NCI-H526 (cell line): ENCODE data around the gene CARD14.
"Not testable (repeated sequence)": the region's sequence is repeated elsewhere in the genome, so short reads cannot be mapped to it uniquely, and the experiment has no call there.

Experiments used
- DNase-seq, 2 experiments: peaks; one replicate each; lab custom pipeline; 2025; lab: John Stamatoyannopoulos, UW

CARD14 gene

GRCh38 chr17:80248894-80249710, 79.3 kb downstream of the CARD14 start:
- no peak for DNase-seq

GRCh38 chr17:80251966-80252365, 82.1 kb downstream of the CARD14 start:
- no peak for DNase-seq

- DNase-seq, result peak; percentile 52 to 88
These were observed 83.0 kb downstream of the CARD14 start for GRCh38 chr17:80252871-80253270.

- DNase-seq, result peak in 1 of 2 experiments; percentile 19
These were observed 84.0 kb downstream of the CARD14 start for GRCh38 chr17:80253631-80254395.

- DNase-seq, result peak; percentile 91 to 93
These were observed 84.8 kb downstream of the CARD14 start for GRCh38 chr17:80254396-80255251.

GRCh38 chr17:80256034-80256350, 86.2 kb downstream of the CARD14 start:
- no peak for DNase-seq

GRCh38 chr17:80257716-80258213, 87.9 kb downstream of the CARD14 start:
- DNase-seq, result no peak

GRCh38 chr17:80258296-80258695, 88.5 kb downstream of the CARD14 start:
- DNase-seq, result not testable (repeated sequence)
